MM.1S (cell line): ENCODE measurements around the gene MOG.

ENCODE experiments used
- DNase-seq: peaks from one replicate; pipeline ENCODE4 v3.0.0-alpha.2; 2015
- H2AFZ ChIP-seq: fragments of 300-600 bp; sonication (generic); 2 replicates; pipeline ENCODE4 v1.6.0; 2016; ENCODE audit warnings: antibody characterized with exemption, low read length
- H3F3A ChIP-seq: fragments of 300-600 bp; sonication (generic); 2 replicates; pipeline ENCODE4 v1.6.1; 2016; ENCODE audit warnings: mild to moderate bottlenecking, antibody characterized with exemption, low read length, moderate library complexity, mixed read lengths; ENCODE audit not compliant: insufficient read depth
- H3K27ac ChIP-seq: fragments of 300-600 bp; sonication (generic); 2 replicates; pipeline ENCODE4 v1.5.1; 2016; ENCODE audit warnings: mild to moderate bottlenecking, low read length
- H3K27me3 ChIP-seq: fragments of 300-600 bp; sonication (generic); replicated peaks from 2 replicates; pipeline ENCODE4 v1.6.0; 2016; ENCODE audit warnings: low read length; ENCODE audit not compliant: insufficient read depth
- H3K36me3 ChIP-seq: fragments of 300-600 bp; sonication (generic); replicated peaks from 2 replicates; pipeline ENCODE4 v1.6.1; 2016; ENCODE audit warnings: mild to moderate bottlenecking, low read length, mixed read lengths; ENCODE audit not compliant: insufficient read depth
- H3K4me1 ChIP-seq: fragments of 300-600 bp; sonication (generic); 2 replicates; pipeline ENCODE4 v1.6.1; 2016; ENCODE audit warnings: low read length, mixed read lengths
- H3K4me2 ChIP-seq: fragments of 300-600 bp; sonication (generic); 2 replicates; pipeline ENCODE4 v1.6.0; 2016; ENCODE audit warnings: low read depth, low read length
- H3K4me3 ChIP-seq: fragments of 300-600 bp; sonication (generic); 2 replicates; pipeline ENCODE4 v1.5.1; 2016; ENCODE audit warnings: low read length, mixed read lengths
- H3K79me2 ChIP-seq: fragments of 300-600 bp; sonication (generic); 2 replicates; pipeline ENCODE4 v1.6.1; 2016; ENCODE audit warnings: mixed run types, low read length, mixed read lengths
- H3K9ac ChIP-seq: fragments of 300-600 bp; sonication (generic); 2 replicates; pipeline ENCODE4 v1.6.1; 2016; ENCODE audit warnings: low read length, mixed read lengths
- H3K9me2 ChIP-seq: fragments of 300-600 bp; sonication (generic); replicated peaks from 2 replicates; pipeline ENCODE4 v1.6.1; 2016; ENCODE audit warnings: mild to moderate bottlenecking, low read length, mixed read lengths; ENCODE audit not compliant: insufficient read depth
- H3K9me3 ChIP-seq: fragments of 300-600 bp; sonication (generic); replicated peaks from 2 replicates; pipeline ENCODE4 v1.6.1; 2016; ENCODE audit warnings: mild to moderate bottlenecking, low read length, mixed read lengths; ENCODE audit not compliant: insufficient read depth
- H4K20me1 ChIP-seq: fragments of 300-600 bp; sonication (generic); 2 replicates; pipeline ENCODE4 v1.6.1; 2016; ENCODE audit warnings: mild to moderate bottlenecking, low read length, moderate library complexity, mixed read lengths; ENCODE audit not compliant: insufficient read depth
- EZH2 ChIP-seq: fragments of 300-600 bp; sonication (generic); optimal IDR thresholded peaks from 2 replicates; pipeline ENCODE3; 2017; ENCODE audit warnings: low read depth, mild to moderate bottlenecking, antibody characterized with exemption, low read length, mixed read lengths
- EZH2phosphoT487 ChIP-seq: fragments of 300-600 bp; sonication (generic); IDR thresholded peaks from 2 replicates; pipeline ENCODE4 v1.6.1; 2018; ENCODE audit warnings: antibody characterized with exemption, low read length
- TF ChIP-seq, protein P1 (sequence below): fragments of 300-600 bp; sonication (generic); IDR thresholded peaks from 2 replicates; pipeline ENCODE4 v1.5.1; 2016; ENCODE audit warnings: antibody characterized with exemption, low read length, mixed read lengths

The MOG gene

DNA sequence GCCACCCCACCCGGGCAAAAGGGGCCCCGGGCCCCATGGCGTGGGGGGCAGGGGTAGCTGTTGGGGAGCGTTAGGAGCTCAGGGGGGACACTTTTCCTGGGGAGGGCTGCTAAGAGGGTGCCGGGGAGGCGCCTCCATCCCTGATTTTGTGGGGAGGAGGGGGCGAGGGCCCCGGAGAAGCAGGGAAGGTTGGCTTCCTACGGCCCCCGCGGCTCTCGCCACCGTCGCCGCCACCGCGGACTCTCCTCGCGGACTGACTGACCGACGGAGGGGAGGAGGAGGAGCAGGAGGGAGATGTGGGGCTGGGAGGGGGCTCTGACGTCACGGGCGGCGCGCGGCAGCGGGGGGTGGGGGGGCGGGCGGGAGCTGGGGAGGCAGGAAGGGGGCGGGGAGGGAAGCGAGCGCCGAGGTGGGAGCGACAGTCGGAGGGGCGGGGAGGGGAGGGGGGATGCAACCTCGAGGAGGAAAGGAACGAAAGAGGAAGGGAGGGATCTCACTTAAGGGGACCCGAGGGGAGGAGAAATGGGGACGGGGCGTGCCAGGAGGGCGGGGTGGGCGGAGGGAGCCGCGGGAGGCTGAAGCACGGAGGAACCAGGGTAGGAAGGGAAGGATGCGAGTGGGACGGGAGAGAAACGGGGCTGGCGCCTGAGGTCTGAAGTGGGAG, 29.0 kb upstream of the MOG start:
- H4K20me1 ChIP-seq: no peaks in the 10 kb centered on the region
- H3F3A ChIP-seq: no peaks in the 10 kb centered on the region
- peak overlapping the region; percentile 97 for H3K4me2 ChIP-seq
- H3K36me3 ChIP-seq: no peaks in the 10 kb centered on the region
- no peak overlapping the region for H3K27ac ChIP-seq
- H3K4me3 ChIP-seq: peak overlapping the region; percentile 83
- no peaks in the 10 kb centered on the region for H3K9me2 ChIP-seq
- H3K27me3 ChIP-seq: no peaks in the 10 kb centered on the region
- H3K79me2 ChIP-seq: no peaks in the 10 kb centered on the region
- no peaks in the 10 kb centered on the region for H3K9me3 ChIP-seq
- TF ChIP-seq EZH2: no peak
- no peak for TF ChIP-seq EZH2phosphoT487
- TF ChIP-seq, protein P1, sequence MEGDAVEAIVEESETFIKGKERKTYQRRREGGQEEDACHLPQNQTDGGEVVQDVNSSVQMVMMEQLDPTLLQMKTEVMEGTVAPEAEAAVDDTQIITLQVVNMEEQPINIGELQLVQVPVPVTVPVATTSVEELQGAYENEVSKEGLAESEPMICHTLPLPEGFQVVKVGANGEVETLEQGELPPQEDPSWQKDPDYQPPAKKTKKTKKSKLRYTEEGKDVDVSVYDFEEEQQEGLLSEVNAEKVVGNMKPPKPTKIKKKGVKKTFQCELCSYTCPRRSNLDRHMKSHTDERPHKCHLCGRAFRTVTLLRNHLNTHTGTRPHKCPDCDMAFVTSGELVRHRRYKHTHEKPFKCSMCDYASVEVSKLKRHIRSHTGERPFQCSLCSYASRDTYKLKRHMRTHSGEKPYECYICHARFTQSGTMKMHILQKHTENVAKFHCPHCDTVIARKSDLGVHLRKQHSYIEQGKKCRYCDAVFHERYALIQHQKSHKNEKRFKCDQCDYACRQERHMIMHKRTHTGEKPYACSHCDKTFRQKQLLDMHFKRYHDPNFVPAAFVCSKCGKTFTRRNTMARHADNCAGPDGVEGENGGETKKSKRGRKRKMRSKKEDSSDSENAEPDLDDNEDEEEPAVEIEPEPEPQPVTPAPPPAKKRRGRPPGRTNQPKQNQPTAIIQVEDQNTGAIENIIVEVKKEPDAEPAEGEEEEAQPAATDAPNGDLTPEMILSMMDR: no peak
- DNase-seq: no peak
- peak overlapping the region; percentile 42; the same call in 1 of the 2 replicates for H3K9ac ChIP-seq
- H2AFZ ChIP-seq: peak overlapping the region; percentile 75
- 0 out of 2 replicates have a peak, but pooled peaks cover 5% of the 10 kb centered on the region for H3K4me1 ChIP-seq

DNA sequence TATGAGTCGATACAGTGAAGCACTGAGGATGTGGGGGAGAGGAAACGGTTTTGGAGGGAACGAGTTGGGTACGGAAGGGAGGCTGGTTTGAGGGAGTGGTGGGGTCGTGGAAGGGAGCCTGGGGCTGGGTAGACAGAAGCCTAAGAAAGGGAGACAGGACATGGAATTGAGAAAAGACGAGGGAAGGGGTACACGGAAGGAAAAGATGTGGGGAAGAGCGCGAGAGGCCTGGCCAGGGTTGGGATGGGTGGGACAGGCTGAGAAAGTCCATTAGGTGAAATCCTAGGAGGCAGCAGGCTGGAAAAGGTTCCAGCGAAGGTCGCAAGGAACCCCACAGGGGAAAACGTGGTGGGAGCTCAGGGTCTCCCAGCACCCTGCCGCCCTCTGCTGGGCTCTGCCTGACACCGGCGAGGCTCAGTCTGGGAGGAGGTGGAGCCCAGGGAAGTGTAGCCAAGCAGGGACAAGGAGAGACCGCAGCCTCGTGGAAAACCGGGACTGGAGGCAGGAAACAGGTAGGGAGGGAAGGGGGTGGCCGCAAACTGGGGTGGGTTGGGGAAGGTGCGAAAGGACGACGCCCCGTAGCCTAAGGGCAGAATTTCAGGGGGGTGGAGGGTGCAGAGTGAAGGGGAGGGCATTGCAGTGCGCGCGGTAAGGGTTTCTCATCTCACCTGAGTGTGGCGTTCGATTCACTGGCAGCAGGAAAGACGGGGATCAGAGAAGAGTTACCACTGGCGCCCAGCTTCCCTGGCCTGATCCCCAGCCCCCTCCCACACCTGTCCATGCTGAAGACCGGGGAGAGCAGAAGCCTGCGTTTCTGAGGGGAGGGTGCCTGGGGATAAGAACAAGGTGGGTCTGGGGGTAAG, 28.2 kb upstream of the MOG start:
- Histone ChIP-seq H3K4me2 (peak overlapping the region; percentile 97), H2AFZ (peak overlapping the region; percentile 75), H3K9me3 (no peaks in the 10 kb centered on the region), H3K27ac (no peak overlapping the region), H3K9me2 (no peaks in the 10 kb centered on the region), H3K4me3 (peak overlapping the region; percentile 83), H3F3A (no peaks in the 10 kb centered on the region), H4K20me1 (no peaks in the 10 kb centered on the region), H3K9ac (peak overlapping the region; percentile 42; the same call in 1 of the 2 replicates), H3K27me3 (no peaks in the 10 kb centered on the region), H3K4me1 (0 out of 2 replicates have a peak, but pooled peaks cover 5% of the 10 kb centered on the region), H3K79me2 (no peaks in the 10 kb centered on the region), H3K36me3 (no peaks in the 10 kb centered on the region)
- TF ChIP-seq EZH2phosphoT487: no peak
- TF ChIP-seq, protein P1: peak; percentile 60
- peak; percentile 53 for DNase-seq

DNA sequence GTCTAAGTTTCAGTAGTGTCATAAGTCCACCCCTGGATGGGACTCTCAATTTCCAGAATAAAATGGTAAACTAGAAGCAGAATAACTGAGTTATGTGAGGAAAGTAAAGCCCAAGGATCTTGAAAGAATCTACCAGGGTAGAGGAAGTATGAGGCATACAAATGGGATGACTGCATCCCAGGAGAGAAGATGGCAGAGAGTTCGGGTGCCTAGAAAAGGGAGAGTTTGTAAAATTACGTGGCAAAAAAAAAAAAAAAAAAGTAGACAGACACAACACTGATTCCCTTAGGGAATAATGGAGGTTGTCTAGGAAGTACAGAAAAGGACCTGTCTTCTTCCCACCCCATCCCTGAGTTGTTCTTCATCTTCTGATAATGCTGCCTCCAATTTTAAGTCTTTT, 27.3 kb upstream of the MOG start:
- Histone ChIP-seq H3K9me2 (no peaks in the 10 kb centered on the region), H3K36me3 (no peaks in the 10 kb centered on the region), H3K4me3 (no peak overlapping the region), H3K9me3 (no peaks in the 10 kb centered on the region), H3K27me3 (no peaks in the 10 kb centered on the region), H4K20me1 (no peaks in the 10 kb centered on the region), H3K9ac (no peak overlapping the region), H3K4me2 (no peak overlapping the region), H3F3A (no peaks in the 10 kb centered on the region), H3K4me1 (0 out of 2 replicates have a peak, but pooled peaks cover 5% of the 10 kb centered on the region), H3K27ac (no peak overlapping the region), H2AFZ (no peak overlapping the region), H3K79me2 (no peaks in the 10 kb centered on the region)
- TF ChIP-seq, protein P1: no peak
- no peak for TF ChIP-seq EZH2
- no peak for TF ChIP-seq EZH2phosphoT487
- no peak for DNase-seq
